ENCODE measurements around the gene MEIOSIN. TPM values are rescaled to one million over a fixed set of nuclear protein-coding genes. Genes with fewer than 3 reads are reported as not detected.

MEIOSIN gene
- total and polyA plus RNA-seq, 2 donors (not counting 1 experiment from before 2014, with no cell fraction given), result not detected

- H3K9ac ChIP-seq (ENCODE audit: low read length), result no peak overlapping the region
Observed at GRCh38 chr19:45804140-45804958, 71.1 kb downstream of the MEIOSIN start.

More at GRCh38 chr19:45804140-45804958, 71.1 kb downstream of the MEIOSIN start:
- Histone ChIP-seq H3K4me3 (ENCODE audit: control extremely low read depth in 1 of 5, extremely low read depth in 1 of 5, insufficient read depth in 1 of 5, low read depth in 2 of 5, low read length in 4 of 5) (no peak overlapping the region), H3K27me3 (replicated peaks in 1 of 4; ENCODE audit: control extremely low read depth in 1 of 4, control insufficient read depth in 3 of 4, insufficient read depth in 4 of 4, low read length in 3 of 4) (peaks cover 0 to 10% (median 0%) of the 10 kb centered on the region in 4 experiments), H3K27ac (ENCODE audit: low read length in 2 of 2) (no peak overlapping the region), H3K4me2 (replicated peaks; ENCODE audit: low read depth, low read length, poor library complexity, severe bottlenecking) (no peak overlapping the region), H3K79me2 (ENCODE audit: control insufficient read depth, insufficient read depth, low read length) (no peaks in the 10 kb centered on the region), H2AFZ (ENCODE audit: insufficient read depth, low read depth, low read length, poor library complexity, severe bottlenecking) (no peak overlapping the region), H3K9me3 (ENCODE audit: control extremely low read depth in 1 of 3, control insufficient read depth in 2 of 3, insufficient read depth in 1 of 3, low read length in 2 of 3) (peaks cover 0 to 4% (median 0%) of the 10 kb centered on the region in 3 donors), H3K36me3 (replicated peaks in 1 of 2; ENCODE audit: control extremely low read depth in 1 of 2, control insufficient read depth in 1 of 2, extremely low read depth in 1 of 2, insufficient read depth in 2 of 2, low read length in 1 of 2) (no peaks in the 10 kb centered on the region), H3K4me1 (ENCODE audit: control insufficient read depth in 2 of 2, insufficient read depth in 2 of 2, low read length in 2 of 2) (peaks cover 0 to under 1% of the 10 kb centered on the region in 2 donors), H4K20me1 (ENCODE audit: control insufficient read depth, insufficient read depth, low read length, poor library complexity, severe bottlenecking) (no peaks in the 10 kb centered on the region)
- ChIA-PET CTCF (interaction anchor here (1.0 to 11.8 kb wide), 4 partner anchors 10 to 124 kb away, joined by 3 to 302 read pairs (median 4); partner anchors contain the start of gene SIX5), POLR2A (interaction anchor here (0.5 kb wide), 1 partner anchor 35 kb away, joined by 5 read pairs; no protein-coding TSS in a partner anchor)
- intact Hi-C loops (cut with micrococcal nuclease), result no loop called here
- TF ChIP-seq CTCF (IDR thresholded peaks at IDR 0.05) (no peak), EZH2 (IDR thresholded peaks at IDR 0.05; ENCODE audit: borderline replicate concordance, insufficient read depth, low read depth, low read length, poor library complexity, severe bottlenecking) (no peak)
- Mint-ChIP-seq H3K27ac (no peak overlapping the region), H3K27me3 (peaks cover 5% of the 10 kb centered on the region), H3K4me1 (peaks cover 2% of the 10 kb centered on the region), H3K9me3 (ENCODE audit: insufficient read depth) (no peaks in the 10 kb centered on the region), H3K4me3 (no peak overlapping the region)
- 94% methylated on average over 53 of the region's 57 CpGs for WGBS (ENCODE audit: insufficient coverage)
- ATAC-seq (ENCODE audit: low read depth), result no peak
- DNase-seq, result no peak

All from B cell (primary cell).